Peyer's patch (tissue), 4 donors: Measurements from ENCODE around the gene TSPAN3. TPM values are rescaled to one million over a fixed set of nuclear protein-coding genes. Genes with fewer than 3 reads are reported as not detected.

Experiments used
- DNase-seq, 3 donors: peaks; one replicate each; pipeline ENCODE4 v3.0.0-alpha.2; 2017 to 2019
- H3K27ac ChIP-seq, 4 donors: fragments of 200-600 bp; sonication (generic); one replicate each; pipeline ENCODE4 v1.5.1; 2016 to 2019
- H3K27me3 ChIP-seq, 2 donors: fragments of 200-600 bp; sonication (generic); one replicate each; pipeline ENCODE4 v1.5.1; 2019
- H3K36me3 ChIP-seq, 3 donors: fragments of 200-600 bp; sonication (generic); one replicate each; pipeline ENCODE4 v1.5.1; 2016 to 2019
- H3K4me1 ChIP-seq, 4 donors: fragments of 200-600 bp; sonication (generic); one replicate each; pipeline ENCODE4 v1.5.1; 2016 to 2019
- H3K4me3 ChIP-seq, 4 donors: fragments of 200-600 bp; sonication (generic); 1 replicate in 3 of 4; 2 replicates in 1 of 4; pipeline ENCODE4 v1.5.1; 2016 to 2019; ENCODE audit warnings: mild to moderate bottlenecking in 1 of 4
- H3K9me3 ChIP-seq, 4 donors: fragments of 200-600 bp; sonication (generic); one replicate each; pipeline ENCODE4 v1.5.1; 2016 to 2019; ENCODE audit warnings: mild to moderate bottlenecking in 1 of 4
- CTCF ChIP-seq, 6 experiments: fragments of 450-650 bp in 4 of 6; fragments of 200-600 bp in 2 of 6; sonication (generic) in 1 of 6; IDR thresholded peaks; one replicate each; pipeline ENCODE4 v1.5.1; 2017 to 2019; ENCODE audit warnings: antibody characterized with exemption in 6 of 6, mild to moderate bottlenecking in 3 of 6, moderate library complexity in 1 of 6
- POLR2A ChIP-seq, 2 donors: fragments of 450-650 bp; IDR thresholded peaks; one replicate each; pipeline ENCODE4 v1.5.1; 2017; ENCODE audit warnings: antibody characterized with exemption in 2 of 2, mild to moderate bottlenecking in 2 of 2, moderate library complexity in 2 of 2
- total RNA-seq, 4 donors: library from RNA; depleted of rRNA; stranded (reverse); fragments of >200 nt; gene quantifications; one replicate each; pipeline ENCODE4 v1.1.0, GENCODE V29; 2016

TSPAN3 gene
- total RNA-seq, 4 donors from 2014 or later = 92.4 to 778 (median 563) TPM

GRCh38 chr15:77067691-77068367 lies 3.1 kb downstream of the TSPAN3 start:
- Histone ChIP-seq H3K36me3 (no peaks in the 10 kb centered on the region), H3K4me1 (peaks cover 2 to 50% (median 12%) of the 10 kb centered on the region in 4 donors), H3K9me3 (no peaks in the 10 kb centered on the region), H3K4me3 (peak overlapping the region in 2 of 4 donors; percentile 9 to 99), H3K27me3 (no peaks in the 10 kb centered on the region), H3K27ac (peak overlapping the region; percentile 59 to 97 (median 80))
- DNase-seq = peak in 1 of 3 donors; percentile 61
- TF ChIP-seq POLR2A (IDR thresholded peaks at IDR 0.05) = no peak

GRCh38 chr15:77066971-77067690 lies 3.8 kb downstream of the TSPAN3 start:
- Histone ChIP-seq H3K4me3 (peak overlapping the region in 2 of 4 donors; percentile 9 to 15), H3K4me1 (peaks cover 2 to 50% (median 12%) of the 10 kb centered on the region in 4 donors)
- no peak for TF ChIP-seq CTCF (IDR thresholded peaks at IDR 0.05)
- no peak for TF ChIP-seq POLR2A (IDR thresholded peaks at IDR 0.05)

GRCh38 chr15:77064539-77065308 lies 6.2 kb downstream of the TSPAN3 start:
- H3K36me3 ChIP-seq = no peaks in the 10 kb centered on the region
- peaks cover 0 to 59% (median 19%) of the 10 kb centered on the region in 4 donors for H3K4me1 ChIP-seq
- H3K4me3 ChIP-seq = no peak overlapping the region
- no peaks in the 10 kb centered on the region for H3K9me3 ChIP-seq
- H3K27me3 ChIP-seq = no peaks in the 10 kb centered on the region
- H3K27ac ChIP-seq = peak overlapping the region in 3 of 4 donors; percentile 4 to 53 (median 20)
- TF ChIP-seq POLR2A (IDR thresholded peaks at IDR 0.05) = no peak
- TF ChIP-seq CTCF (IDR thresholded peaks at IDR 0.05) = no peak
- DNase-seq = no peak

More at GRCh38 chr15:77066971-77067690, 3.8 kb downstream of the TSPAN3 start:
- no peaks in the 10 kb centered on the region for H3K36me3 ChIP-seq
- H3K9me3 ChIP-seq = no peaks in the 10 kb centered on the region
- H3K27ac ChIP-seq = peak overlapping the region; percentile 6 to 97 (median 80)
- no peaks in the 10 kb centered on the region for H3K27me3 ChIP-seq
- DNase-seq = no peak

GRCh38 chr15:77064063-77064462 lies 6.8 kb downstream of the TSPAN3 start:
- no peaks in the 10 kb centered on the region for H3K9me3 ChIP-seq
- peak overlapping the region in 3 of 4 donors; percentile 4 to 53 (median 20) for H3K27ac ChIP-seq
- TF ChIP-seq CTCF (IDR thresholded peaks at IDR 0.05) = no peak
- H3K4me3 ChIP-seq = no peak overlapping the region
- DNase-seq = no peak
- no peaks in the 10 kb centered on the region for H3K36me3 ChIP-seq
- H3K4me1 ChIP-seq = peaks cover 0 to 57% (median 21%) of the 10 kb centered on the region in 4 donors
- no peaks in the 10 kb centered on the region for H3K27me3 ChIP-seq

- H3K4me1 ChIP-seq = peaks cover 0 to 57% (median 19%) of the 10 kb centered on the region in 4 donors
- TF ChIP-seq POLR2A (IDR thresholded peaks at IDR 0.05) = no peak
- TF ChIP-seq CTCF (IDR thresholded peaks at IDR 0.05) = no peak
- DNase-seq = no peak
- H3K27ac ChIP-seq = no peak overlapping the region
- H3K4me3 ChIP-seq = no peak overlapping the region
- H3K36me3 ChIP-seq = no peaks in the 10 kb centered on the region
- H3K27me3 ChIP-seq = no peaks in the 10 kb centered on the region
- H3K9me3 ChIP-seq = no peaks in the 10 kb centered on the region
Observed at GRCh38 chr15:77063249-77063648, 7.7 kb downstream of the TSPAN3 start.
